ENCODE measurements around the gene RAPGEF4.

The RAPGEF4 gene

DNA sequence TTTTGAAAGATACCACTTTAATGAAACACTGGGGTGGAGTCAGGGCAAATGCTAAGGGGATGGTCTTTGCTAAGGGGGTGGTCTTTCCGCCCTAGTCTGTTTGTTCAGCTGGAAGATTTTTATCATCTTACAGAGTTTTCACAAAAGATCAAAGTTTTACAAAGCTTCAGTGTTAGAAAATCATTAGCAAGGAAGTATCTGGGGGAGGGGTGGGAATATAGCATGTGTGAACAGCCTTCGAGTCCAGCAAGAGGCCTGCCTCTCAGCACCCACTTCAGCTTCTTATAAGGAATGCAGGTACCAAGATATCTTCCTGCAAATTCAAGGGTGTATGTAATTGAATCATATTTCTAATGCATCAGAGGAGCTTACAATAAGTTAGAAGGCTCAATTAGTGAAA lies 112.9 kb downstream of the RAPGEF4 start:
- FAIRE-seq (no peak), DNase-seq (ENCODE audit: extremely low spot score, insufficient read length, low read depth) (no peak)

DNA sequence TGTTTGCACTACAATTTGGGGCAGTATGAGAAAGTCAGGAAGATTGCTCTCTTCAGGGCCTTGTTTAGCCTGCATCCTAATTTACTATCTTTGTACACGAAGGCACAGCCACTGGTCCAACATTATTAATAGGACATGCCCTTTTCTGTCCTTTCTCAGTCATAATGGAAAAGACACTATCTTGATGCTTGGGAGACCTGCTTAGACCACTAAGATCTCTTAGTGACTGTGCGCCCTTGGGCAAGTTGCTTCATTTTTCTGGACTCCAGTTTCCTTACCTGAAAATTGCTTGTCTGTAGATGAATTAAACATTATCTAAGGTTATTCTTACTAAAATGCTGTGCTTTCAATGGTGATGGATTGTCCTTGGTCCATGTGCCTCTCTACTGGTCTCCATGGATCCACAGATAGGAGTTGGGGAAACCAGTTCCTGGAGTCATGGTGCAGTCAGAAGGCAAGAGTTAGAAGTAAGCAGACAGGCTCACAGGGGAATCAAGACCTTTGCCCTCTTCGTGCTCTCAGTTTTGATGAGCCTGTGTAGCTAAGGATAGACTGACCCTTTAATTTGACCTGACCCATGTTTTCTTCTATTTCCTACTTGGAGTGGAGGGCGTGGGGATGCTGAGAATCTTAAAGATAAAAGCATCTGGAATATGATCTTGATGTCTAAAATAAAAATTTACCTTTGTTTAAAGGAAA lies 114.0 kb downstream of the RAPGEF4 start:
- no peak for FAIRE-seq
- no peak for DNase-seq (ENCODE audit: extremely low spot score, insufficient read length, low read depth)

DNA sequence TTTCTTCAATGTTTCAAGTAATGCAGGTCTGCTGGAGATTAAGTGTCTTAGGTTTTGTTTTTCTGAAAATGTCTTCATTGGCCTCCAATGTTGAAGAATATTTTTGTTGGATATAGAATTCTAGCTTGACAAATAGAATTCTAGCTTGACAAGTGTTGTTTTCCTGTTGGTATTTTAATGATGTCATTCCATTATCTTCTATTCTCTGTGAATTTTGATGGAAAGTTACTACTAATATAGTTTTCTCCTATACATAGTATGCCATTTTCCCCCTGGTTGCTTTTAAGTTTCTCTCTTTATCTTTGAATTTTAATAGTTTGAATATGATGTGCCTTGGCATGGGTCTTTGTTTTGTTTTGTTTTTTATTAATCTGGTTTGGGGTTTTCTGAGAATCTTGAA lies 119.9 kb downstream of the RAPGEF4 start:
- FAIRE-seq (no peak), DNase-seq (ENCODE audit: extremely low spot score, insufficient read length, low read depth) (no peak)

DNA sequence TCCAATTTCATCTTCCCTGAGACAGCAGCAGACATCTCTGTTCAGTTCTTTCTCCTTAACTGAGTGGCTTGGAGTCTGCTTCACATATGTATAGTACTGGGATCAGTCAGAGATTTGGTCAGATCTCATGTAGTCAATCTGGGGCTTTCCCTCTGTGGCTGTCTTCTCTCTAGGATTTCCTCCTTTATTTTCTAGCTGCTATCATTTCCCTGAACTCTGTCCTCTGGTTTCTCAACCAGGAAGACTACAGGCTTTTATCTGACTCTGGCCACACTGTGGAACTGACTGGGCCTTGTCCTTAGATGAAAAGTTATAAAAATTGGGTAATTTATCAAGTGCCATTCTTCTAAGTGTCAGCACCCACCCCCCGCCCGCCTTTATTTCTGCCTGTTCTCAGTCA lies 121.0 kb downstream of the RAPGEF4 start:
- DNase-seq (ENCODE audit: extremely low spot score, insufficient read length, low read depth) = no peak
- FAIRE-seq = no peak

DNA sequence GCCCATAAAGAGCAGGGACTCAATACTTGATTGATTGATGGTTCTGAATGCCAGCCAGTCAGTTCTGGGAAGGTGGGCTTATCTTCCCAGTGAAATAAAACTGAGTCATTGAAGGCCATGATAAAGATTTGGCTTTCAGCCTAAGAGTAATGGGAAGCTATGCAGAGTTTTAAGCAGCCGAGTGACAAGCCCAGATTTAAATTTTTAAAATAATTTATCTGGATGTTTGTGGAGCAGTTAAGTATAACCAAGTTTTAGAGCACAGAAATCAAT lies 122.8 kb downstream of the RAPGEF4 start:
- no peak for DNase-seq (ENCODE audit: extremely low spot score, insufficient read length, low read depth)
- no peak for FAIRE-seq

DNA sequence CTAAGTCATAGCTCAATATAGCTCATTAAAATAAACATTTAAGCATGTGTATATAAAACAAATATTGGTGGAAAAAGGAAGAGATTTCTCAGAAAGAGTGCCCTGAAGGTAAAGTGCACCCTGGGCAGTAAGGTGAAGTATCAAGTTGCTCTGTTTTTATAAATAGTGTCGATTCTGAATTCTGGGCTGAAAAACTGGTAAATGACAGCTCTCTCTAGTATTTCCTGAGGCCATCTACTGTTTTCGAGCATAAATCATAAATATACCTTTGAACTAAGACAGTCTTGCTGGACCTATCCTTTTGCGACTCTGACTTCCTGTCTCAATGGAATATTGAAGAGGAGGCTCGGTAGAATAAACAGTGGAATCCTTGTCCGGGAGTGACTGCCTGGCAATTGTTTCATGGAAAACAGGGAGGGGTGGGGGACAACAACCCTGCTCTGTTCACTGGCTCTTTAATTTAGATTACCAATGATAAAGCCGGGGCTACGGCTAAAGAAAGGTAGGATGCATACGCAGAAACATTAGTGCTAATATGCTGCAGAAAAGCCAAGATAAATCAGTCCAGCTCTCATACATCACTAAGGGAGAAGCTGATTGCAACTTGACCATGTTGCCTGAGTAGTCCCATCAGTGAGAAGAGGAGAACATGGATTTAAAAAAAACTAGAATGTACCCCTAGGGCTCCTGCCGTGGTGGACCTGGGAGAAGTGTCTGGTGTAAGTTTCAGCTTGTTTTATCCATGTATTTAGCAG lies 124.1 kb downstream of the RAPGEF4 start:
- DNase-seq (ENCODE audit: extremely low spot score, insufficient read length, low read depth) (no peak), FAIRE-seq (no peak)

DNA sequence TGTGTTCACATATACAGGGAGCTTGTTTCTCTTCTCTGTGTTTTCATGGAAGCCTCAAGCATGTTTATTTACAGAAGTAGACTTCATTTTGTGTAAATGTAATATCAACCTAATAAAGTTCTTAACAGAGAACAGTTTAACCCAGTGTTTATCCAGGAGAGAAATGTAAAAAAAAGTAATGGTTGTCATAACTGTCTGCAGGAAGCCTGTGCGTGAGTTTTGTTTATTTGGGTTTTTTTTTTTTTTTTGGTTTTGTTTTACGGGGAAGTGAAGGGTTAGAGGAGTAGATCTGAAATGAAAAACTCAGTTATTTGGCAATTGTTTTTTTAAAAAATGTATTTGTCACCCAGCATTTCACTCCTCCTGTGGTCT lies 124.7 kb downstream of the RAPGEF4 start:
- DNase-seq (ENCODE audit: extremely low spot score, insufficient read length, low read depth) (no peak), FAIRE-seq (no peak)

DNA sequence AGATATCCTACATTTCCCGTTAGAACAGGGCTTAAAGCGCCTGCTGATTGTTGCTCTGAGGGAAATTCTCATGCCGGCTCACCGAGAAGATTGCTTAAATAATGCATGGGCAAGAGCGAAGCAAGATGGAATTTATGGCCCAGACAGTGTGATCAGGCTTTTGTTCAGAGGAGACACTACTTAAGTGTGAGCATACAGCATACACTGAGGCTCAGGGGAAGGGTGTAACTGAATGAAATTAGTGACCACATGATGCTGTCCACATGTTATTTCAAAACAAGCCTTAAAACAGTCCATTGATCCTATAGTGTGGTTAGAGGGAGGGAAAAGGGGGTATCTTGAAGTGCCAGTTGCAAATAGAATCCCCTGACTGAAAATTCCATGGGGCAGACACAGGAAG lies 125.5 kb downstream of the RAPGEF4 start:
- no peak for FAIRE-seq
- DNase-seq (ENCODE audit: extremely low spot score, insufficient read length, low read depth) = no peak

DNA sequence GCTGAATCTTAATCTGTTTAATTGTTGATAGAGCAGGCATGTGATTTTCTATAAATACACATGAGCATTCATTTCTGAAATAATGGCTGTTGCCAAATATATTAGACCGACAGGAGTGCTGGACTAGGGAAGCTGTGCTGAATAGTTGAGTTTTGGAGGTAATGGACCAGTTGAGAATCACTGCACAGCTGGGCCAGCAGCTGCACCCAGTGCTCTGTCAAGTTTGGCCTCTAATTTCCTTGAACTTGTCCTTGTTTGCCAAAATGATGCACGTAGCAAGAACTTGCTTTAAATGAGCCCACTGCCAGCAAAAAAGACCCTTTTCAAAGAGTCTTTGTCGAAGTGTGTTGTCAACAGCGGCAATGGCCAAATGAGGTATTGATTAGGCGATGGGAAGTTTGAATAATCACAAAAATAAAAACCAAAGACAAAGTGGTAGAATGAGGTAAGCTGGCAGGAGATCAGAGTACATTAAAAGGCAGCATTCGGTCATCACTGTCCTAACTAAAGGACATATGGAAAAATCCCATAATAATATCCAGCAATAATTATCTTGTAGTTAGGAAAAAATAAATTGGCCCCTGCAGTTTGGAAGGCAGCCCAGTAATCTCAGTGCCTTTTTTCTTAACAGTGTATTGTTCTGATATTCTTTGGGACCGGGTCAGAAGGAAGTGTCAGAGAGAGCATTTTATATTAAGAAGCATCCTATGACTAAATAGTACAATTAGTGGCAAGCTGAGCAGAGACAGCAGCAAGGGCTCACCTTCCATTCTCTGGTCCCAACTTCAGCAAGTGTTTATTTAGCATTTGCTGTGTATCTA lies 126.2 kb downstream of the RAPGEF4 start:
- DNase-seq (ENCODE audit: extremely low spot score, insufficient read length, low read depth) = no peak
- no peak for FAIRE-seq

DNA sequence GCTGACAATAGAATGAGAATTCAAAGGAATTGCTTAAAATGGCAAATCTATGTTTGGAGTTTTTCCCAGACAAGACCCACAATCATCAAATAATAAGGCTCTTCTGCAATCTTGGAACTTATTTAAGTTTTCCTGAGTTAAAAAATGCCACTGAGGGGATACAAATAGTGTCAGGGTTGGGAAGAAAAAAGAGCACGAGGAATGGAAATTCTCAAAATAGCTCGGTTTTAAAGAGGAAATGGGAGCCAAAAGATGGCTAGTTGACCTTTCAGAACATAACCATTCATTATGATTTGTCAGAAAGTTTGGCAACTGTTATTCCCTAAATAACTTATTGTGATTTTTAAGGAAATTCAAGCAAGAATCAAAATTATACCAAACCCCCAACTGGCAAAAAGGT lies 127.7 kb downstream of the RAPGEF4 start:
- FAIRE-seq (no peak), DNase-seq (ENCODE audit: extremely low spot score, insufficient read length, low read depth) (no peak)

DNA sequence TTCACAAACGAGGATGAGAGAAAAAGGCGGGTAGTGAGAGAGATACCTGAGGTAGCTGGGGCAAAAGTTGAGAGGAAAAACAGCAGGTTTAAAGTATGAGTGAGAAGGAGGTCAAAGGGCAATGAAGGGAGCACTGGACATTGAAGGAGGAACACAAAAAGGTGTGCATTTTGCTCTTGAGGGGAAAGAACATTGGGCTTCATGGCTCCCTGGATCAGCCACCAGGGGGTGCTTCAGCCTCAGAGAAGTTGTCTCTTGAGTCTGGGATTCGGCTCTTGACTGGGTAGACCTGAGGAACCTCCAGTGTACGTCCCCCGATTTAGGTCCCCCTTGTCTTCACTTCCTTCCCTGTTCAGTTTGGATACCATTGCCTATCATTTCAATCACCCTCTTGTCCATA lies 128.5 kb downstream of the RAPGEF4 start:
- DNase-seq (ENCODE audit: extremely low spot score, insufficient read length, low read depth) (peak; percentile 15), FAIRE-seq (peak; percentile 48)

DNA sequence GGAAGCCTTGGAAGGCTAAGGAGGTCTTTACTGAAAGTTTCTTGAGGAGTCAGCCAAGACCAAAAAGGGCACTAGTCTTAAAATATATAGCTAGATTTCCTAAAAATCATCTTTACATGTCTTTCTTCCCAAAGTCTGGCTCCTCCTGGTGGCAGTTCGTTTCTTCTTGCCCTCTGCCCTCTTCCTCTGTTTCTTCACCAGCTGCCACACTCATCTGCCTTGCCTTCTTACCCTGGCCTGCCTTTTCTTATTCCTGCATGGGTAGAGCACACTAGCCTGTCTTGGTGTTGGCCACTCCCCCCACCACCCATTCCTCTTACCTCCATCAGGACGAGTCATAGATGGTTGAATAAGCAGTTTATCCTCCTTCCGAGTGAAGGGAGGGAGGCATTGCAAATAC lies 129.8 kb downstream of the RAPGEF4 start:
- FAIRE-seq (no peak), DNase-seq (ENCODE audit: extremely low spot score, insufficient read length, low read depth) (no peak)

DNA sequence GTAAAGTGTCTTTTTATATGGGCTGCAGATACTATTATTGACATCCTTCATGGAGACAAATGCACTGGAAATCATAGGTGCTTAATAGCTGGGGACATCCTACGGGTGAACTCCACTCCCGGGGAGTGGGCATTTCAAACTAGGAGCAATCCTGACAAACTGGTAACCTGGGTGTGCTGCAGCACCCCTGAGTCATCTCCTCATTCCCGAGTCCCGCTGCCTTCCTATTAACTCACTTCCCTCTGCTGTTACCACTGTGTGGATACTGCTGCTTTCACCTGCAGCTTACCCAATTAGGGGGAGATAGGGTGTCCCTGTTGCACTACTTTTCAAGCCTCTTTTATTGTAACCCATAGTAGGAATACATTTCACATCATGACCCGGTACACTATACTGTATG lies 134.2 kb downstream of the RAPGEF4 start:
- no peak for FAIRE-seq

DNA sequence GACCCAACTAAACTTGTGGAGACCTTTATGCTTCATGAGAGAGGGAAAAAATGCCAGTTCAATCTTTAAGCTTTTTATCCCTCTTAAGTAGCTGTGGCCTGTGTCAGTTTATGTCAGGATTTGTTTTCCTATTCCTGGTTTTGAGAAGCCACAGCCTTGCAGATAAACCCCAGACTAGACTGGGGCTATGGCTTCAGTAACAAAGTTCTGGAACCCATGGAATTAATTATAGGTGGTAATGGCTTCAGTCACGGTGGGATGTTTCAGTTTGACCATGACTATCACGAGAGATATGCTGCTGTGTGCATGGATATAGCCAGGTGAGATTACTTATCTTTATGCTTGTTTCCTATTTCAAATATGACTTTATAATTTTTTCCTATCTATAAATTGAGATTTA lies 134.8 kb downstream of the RAPGEF4 start:
- DNase-seq (ENCODE audit: extremely low spot score, insufficient read length, low read depth) = no peak
- no peak for FAIRE-seq

More for the DNA sequence above, 134.2 kb downstream of the RAPGEF4 start:
- DNase-seq (ENCODE audit: extremely low spot score, insufficient read length, low read depth) = no peak

DNA sequence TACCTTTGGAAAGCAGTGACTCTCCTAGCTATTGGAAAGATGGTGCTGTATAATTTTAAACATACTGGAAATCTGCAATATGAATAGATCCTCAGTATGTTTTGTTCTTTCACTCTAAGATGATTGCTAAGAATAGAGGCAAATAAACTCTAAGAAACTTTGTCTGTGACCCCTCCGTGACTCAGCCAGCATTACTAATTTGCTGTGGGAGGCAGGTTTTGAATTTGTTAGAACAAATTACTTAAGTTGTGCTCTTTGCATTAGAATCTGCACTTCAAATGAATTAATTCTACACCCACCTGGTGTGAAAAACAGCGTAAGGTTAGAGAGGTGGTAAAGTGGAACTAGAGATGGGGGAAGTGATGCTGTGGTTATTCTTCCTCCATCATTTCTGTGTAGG lies 142.2 kb downstream of the RAPGEF4 start:
- no peak for DNase-seq (ENCODE audit: extremely low spot score, insufficient read length, low read depth)
- no peak for FAIRE-seq

DNA sequence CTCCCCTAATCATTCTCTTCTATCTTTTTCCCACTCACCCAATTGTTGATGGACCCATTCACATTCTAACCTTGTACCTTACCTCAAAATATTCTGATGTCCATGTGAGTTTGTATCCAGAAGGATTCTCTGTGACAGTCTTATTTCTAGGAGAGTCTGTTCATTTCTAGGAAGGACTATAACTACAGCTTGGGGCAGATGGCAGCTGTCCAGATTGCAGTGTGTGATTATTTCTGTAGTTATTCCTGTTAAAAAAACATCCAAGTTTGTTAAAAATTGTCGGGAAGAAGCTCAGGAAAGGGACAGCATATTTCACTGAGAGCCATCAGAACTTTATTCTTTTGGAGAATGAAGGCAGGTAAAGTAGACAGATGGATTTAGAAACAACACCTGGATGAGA lies 142.6 kb downstream of the RAPGEF4 start:
- FAIRE-seq (no peak), DNase-seq (ENCODE audit: extremely low spot score, insufficient read length, low read depth) (no peak)

DNA sequence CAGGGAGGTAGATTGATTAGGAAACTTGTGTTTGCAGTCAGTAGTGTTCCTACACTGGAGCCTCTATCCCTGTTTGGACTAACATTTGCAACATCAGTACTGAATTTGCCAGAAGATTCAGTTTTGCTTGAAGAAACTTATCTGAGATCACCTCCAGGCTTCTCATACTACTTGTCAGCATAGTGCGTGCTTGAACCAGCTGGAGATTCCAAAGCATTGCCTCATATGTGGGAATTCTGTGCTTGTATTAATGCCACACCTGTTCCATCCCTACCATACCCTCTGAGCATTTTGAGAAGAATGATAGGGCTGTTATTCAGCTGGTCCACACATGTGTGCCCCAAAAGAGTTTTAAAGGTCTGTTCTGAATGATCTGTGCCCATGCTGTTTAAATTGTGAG lies 148.7 kb downstream of the RAPGEF4 start:
- FAIRE-seq (no peak), DNase-seq (ENCODE audit: extremely low spot score, insufficient read length, low read depth) (no peak)

DNA sequence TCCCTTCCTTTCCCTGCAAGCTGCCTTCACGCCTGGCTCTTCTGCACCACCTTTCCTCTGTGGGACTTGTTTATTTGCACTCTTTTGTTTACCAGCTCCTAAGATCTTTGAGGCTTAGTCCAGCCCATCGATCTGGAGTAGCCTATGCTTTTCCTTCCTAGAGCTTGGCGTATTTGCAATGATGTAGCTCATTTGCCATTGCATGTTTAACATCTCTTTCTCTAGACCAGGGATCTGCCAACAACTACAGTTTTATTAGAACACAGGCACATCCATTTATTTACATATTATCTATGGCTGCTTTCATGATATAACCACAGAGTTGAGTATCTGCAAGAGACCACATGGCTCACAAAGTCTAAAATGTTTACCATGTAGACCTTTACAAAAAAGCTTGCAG lies 150.4 kb downstream of the RAPGEF4 start:
- FAIRE-seq (no peak), DNase-seq (ENCODE audit: extremely low spot score, insufficient read length, low read depth) (no peak)

DNA sequence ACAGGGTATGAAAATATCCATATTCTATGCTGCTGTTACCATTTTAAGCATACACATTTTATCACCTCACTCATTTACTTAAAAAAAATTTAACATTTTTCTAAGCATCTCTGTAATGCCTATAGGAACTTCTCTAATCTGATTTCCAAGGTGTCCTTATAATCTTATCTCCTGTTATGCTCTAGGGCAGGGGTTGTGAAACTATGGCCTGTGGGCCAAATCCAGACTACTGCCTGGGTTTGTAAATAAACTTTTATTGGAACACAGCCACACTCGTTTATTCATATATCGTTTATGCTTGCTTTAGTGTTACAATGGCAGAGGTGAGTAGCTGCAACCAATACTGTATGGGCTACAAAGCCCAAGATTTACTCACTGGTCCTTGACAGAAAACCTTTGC lies 151.6 kb downstream of the RAPGEF4 start:
- FAIRE-seq = no peak
- DNase-seq (ENCODE audit: extremely low spot score, insufficient read length, low read depth) = no peak

DNA sequence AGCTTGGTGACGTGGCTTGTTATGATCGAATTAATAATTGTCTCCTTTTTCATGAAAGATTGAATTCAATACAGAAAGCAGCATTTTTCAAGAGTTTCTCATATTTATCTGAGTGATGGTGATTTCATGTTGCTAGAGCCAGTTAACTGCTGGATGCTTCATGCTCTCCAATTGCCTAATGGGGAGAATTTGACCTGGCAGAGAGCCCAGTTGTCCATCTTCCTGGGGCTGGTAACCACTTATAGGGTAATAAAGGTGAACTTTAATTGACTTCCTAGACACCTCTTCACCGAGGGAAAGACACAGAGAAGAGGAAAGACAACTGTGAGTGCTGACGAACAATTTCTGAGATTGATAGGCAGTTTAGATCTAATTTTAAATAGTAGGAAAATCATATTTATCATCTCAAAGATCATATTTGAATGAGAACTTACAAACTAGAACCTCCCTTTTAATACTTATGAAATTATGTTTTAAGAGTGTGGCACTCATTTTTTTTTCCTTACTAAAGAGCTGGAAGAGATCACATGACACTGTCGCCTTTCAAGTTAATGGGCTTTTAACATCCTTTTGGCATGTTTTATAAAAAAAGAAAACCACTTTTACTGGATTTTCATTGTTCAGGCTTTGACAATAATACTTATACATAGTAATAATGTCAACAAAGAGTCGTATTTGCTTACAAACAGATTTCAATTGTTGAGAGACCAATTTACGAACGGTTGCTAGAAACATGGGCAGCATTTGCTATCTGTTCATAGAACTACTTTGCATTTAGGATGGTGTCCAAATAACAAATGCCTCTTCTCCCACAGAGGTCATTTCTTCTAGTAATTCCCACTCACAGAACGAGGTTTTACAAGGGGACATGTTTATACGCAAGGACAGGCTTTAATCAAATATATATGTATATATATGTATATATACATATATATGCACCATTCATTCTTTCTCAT lies 153.3 kb downstream of the RAPGEF4 start:
- DNase-seq (ENCODE audit: extremely low spot score, insufficient read length, low read depth) (no peak), FAIRE-seq (no peak)

Measured in GM18507 (cell line).